Smooth muscle cell (in vitro differentiated cells): ENCODE measurements around the gene B4GALNT4. TPM values are rescaled to one million over a fixed set of nuclear protein-coding genes. Genes with fewer than 3 reads are reported as not detected.

Experiments used
- DNase-seq: peaks from one replicate; lab custom pipeline; 2025; ENCODE audit not compliant: unreplicated experiment; lab: John Stamatoyannopoulos, UW
- H2AFZ ChIP-seq: fragments of 200-600 bp; sonication (generic); 2 replicates; pipeline ENCODE4 v1.6.0; 2016; ENCODE audit warnings: antibody characterized with exemption, low read depth, mild to moderate bottlenecking
- H3F3A ChIP-seq: fragments of 200-600 bp; sonication (generic); 2 replicates; pipeline ENCODE4 v1.6.0; 2017; ENCODE audit warnings: antibody characterized with exemption, low read depth
- H3K27ac ChIP-seq: fragments of 200-600 bp; sonication (generic); 2 replicates; pipeline ENCODE4 v1.5.1; 2016; ENCODE audit warnings: low read depth, mild to moderate bottlenecking
- H3K27me3 ChIP-seq: fragments of 200-600 bp; sonication (generic); 2 replicates; pipeline ENCODE4 v1.6.1; 2016; ENCODE audit warnings: low read depth, mild to moderate bottlenecking
- H3K36me3 ChIP-seq: fragments of 200-600 bp; sonication (generic); 2 replicates; pipeline ENCODE4 v1.5.1; 2016; ENCODE audit warnings: low read depth
- H3K4me1 ChIP-seq: fragments of 200-600 bp; sonication (generic); 2 replicates; pipeline ENCODE4 v1.5.1; 2016; ENCODE audit warnings: low read depth
- H3K4me2 ChIP-seq: fragments of 200-600 bp; sonication (generic); 2 replicates; pipeline ENCODE4 v1.6.0; 2016; ENCODE audit warnings: mild to moderate bottlenecking
- H3K4me3 ChIP-seq: fragments of 200-600 bp; sonication (generic); 2 replicates; pipeline ENCODE4 v1.5.1; 2016; ENCODE audit warnings: mild to moderate bottlenecking
- H3K79me2 ChIP-seq: fragments of 200-600 bp; sonication (generic); 2 replicates; pipeline ENCODE4 v1.6.0; 2016; ENCODE audit warnings: low read depth, mild to moderate bottlenecking
- H3K9ac ChIP-seq: fragments of 200-600 bp; sonication (generic); 2 replicates; pipeline ENCODE4 v1.6.0; 2016; ENCODE audit warnings: low read depth
- H3K9me3 ChIP-seq: fragments of 200-600 bp; sonication (generic); replicated peaks from 2 replicates; pipeline ENCODE4 v1.5.1; 2016; ENCODE audit warnings: low read depth
- H4K20me1 ChIP-seq: fragments of 200-600 bp; sonication (generic); 2 replicates; pipeline ENCODE4 v1.6.0; 2016; ENCODE audit warnings: low read depth
- WGBS: methylation state at CpG from one replicate; pipeline ENCODE4 v1.1.7; 2016; ENCODE audit warnings: low lambda C conversion rate; 5-methylcytosine and 5-hydroxymethylcytosine counted together
- polyA plus RNA-seq: library from polyadenylated mRNA; unstranded; fragments of >200 nt; fragmentation: Nextera tagmentation; extraction: Ambion mirVana; gene quantifications from 2 replicates; pipeline ENCODE4 v1.2.1, GENCODE V29; 2016
- total RNA-seq: library from RNA; depleted of rRNA; stranded (reverse); fragments of >200 nt; gene quantifications from 2 replicates; pipeline ENCODE4 v1.2.3, GENCODE V29; 2014
- TF ChIP-seq, protein P1 (sequence below): fragments of 200-600 bp; sonication (generic); IDR thresholded peaks from 2 replicates; pipeline ENCODE4 v1.5.1; 2017; ENCODE audit warnings: borderline replicate concordance, mild to moderate bottlenecking, antibody characterized with exemption; ENCODE audit not compliant: insufficient read depth, poor library complexity, severe bottlenecking

B4GALNT4 gene
- total and polyA plus RNA-seq, 2 experiments from 2014 or later, result 21.9 to 45.8 TPM

DNA sequence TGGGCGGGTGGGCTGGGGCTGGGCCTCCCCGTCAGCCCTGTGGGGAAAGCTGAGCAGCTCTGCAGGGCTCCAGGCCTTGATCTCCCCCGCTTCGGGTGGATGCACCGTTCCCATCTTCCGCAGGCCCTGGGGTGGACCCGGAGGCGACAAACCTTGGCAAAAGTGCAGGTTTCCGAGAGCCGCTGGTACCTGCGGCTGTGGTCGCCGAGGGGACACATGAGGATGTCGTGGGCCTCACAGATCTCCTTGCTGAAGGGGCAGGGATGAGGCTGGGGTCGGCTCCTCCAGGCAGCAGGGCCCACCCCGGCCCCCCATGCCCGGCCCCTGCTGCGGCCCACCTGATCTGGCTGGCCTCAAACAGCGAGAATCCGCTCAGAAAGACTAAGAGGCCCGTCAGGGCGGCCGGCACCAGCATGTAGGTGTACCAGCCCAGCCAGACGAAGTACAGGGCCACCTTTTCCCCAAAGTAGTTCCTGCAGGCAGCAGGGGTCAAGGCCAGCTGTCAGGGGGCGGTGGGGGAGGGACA lies 60.7 kb downstream of the B4GALNT4 start:
- no peak overlapping the region for H3K9ac ChIP-seq
- H3K4me3 ChIP-seq, result no peak overlapping the region
- H3K4me2 ChIP-seq, result no peak overlapping the region
- no peak overlapping the region for H3K27ac ChIP-seq
- H4K20me1 ChIP-seq, result no peaks in the 10 kb centered on the region
- no peaks in the 10 kb centered on the region for H3K79me2 ChIP-seq
- no peaks in the 10 kb centered on the region for H3F3A ChIP-seq
- H3K27me3 ChIP-seq, result no peaks in the 10 kb centered on the region
- DNase-seq, result no peak
- 89% methylated on average over 12 of the region's 25 CpGs for WGBS
- no peaks in the 10 kb centered on the region for H3K9me3 ChIP-seq
- no peak overlapping the region for H2AFZ ChIP-seq
- TF ChIP-seq, protein P1, sequence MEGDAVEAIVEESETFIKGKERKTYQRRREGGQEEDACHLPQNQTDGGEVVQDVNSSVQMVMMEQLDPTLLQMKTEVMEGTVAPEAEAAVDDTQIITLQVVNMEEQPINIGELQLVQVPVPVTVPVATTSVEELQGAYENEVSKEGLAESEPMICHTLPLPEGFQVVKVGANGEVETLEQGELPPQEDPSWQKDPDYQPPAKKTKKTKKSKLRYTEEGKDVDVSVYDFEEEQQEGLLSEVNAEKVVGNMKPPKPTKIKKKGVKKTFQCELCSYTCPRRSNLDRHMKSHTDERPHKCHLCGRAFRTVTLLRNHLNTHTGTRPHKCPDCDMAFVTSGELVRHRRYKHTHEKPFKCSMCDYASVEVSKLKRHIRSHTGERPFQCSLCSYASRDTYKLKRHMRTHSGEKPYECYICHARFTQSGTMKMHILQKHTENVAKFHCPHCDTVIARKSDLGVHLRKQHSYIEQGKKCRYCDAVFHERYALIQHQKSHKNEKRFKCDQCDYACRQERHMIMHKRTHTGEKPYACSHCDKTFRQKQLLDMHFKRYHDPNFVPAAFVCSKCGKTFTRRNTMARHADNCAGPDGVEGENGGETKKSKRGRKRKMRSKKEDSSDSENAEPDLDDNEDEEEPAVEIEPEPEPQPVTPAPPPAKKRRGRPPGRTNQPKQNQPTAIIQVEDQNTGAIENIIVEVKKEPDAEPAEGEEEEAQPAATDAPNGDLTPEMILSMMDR, result no peak
- H3K4me1 ChIP-seq, result no peaks in the 10 kb centered on the region
- H3K36me3 ChIP-seq, result no peaks in the 10 kb centered on the region

Other genes starting within 250 kb of the B4GALNT4 start
- not detected in 2 replicates for gene SCGB1C1, start 176.4 kb upstream of the B4GALNT4 start, total RNA-seq
- not detected in 2 replicates for gene SCGB1C1, start 176.4 kb upstream of the B4GALNT4 start, polyA plus RNA-seq
- 31.3 and 40.5 TPM in 2 replicates for gene BET1L, start 162.1 kb upstream of the B4GALNT4 start, total RNA-seq
- gene BET1L, start 162.1 kb upstream of the B4GALNT4 start, polyA plus RNA-seq, result 92.5 and 97.4 TPM in 2 replicates
- 71.2 and 118 TPM in 2 replicates for gene RIC8A, start 161.8 kb upstream of the B4GALNT4 start, total RNA-seq
- 120 and 121 TPM in 2 replicates for gene RIC8A, start 161.8 kb upstream of the B4GALNT4 start, polyA plus RNA-seq
- gene SIRT3, start 133.2 kb upstream of the B4GALNT4 start, total RNA-seq, result 10.8 and 13.0 TPM in 2 replicates
- gene SIRT3, start 133.2 kb upstream of the B4GALNT4 start, polyA plus RNA-seq, result 19.8 and 22.6 TPM in 2 replicates
- gene PSMD13, start 132.5 kb upstream of the B4GALNT4 start, total RNA-seq, result 77.4 and 79.2 TPM in 2 replicates
- gene PSMD13, start 132.5 kb upstream of the B4GALNT4 start, polyA plus RNA-seq, result 173 and 200 TPM in 2 replicates
- gene NLRP6, start 91.1 kb upstream of the B4GALNT4 start, total RNA-seq, result not detected in 2 replicates
- not detected in 2 replicates for gene NLRP6, start 91.1 kb upstream of the B4GALNT4 start, polyA plus RNA-seq
- gene PGGHG, start 80.4 kb upstream of the B4GALNT4 start, total RNA-seq, result 8.6 and 18.2 TPM in 2 replicates
- gene PGGHG, start 80.4 kb upstream of the B4GALNT4 start, polyA plus RNA-seq, result 16.6 and 24.3 TPM in 2 replicates
- not detected in 2 replicates for gene IFITM5, start 70.0 kb upstream of the B4GALNT4 start, total RNA-seq
- not detected in 2 replicates for gene IFITM5, start 70.0 kb upstream of the B4GALNT4 start, polyA plus RNA-seq
- 210 and 211 TPM in 2 replicates for gene IFITM2, start 61.7 kb upstream of the B4GALNT4 start, total RNA-seq
- gene IFITM2, start 61.7 kb upstream of the B4GALNT4 start, polyA plus RNA-seq, result 1,227 and 1,486 TPM in 2 replicates
- gene IFITM1, start 55.5 kb upstream of the B4GALNT4 start, total RNA-seq, result 355 TPM in 2 replicates
- 599 and 726 TPM in 2 replicates for gene IFITM1, start 55.5 kb upstream of the B4GALNT4 start, polyA plus RNA-seq
- gene IFITM3, start 48.6 kb upstream of the B4GALNT4 start, total RNA-seq, result 392 and 393 TPM in 2 replicates
- 3,295 and 4,132 TPM in 2 replicates for gene IFITM3, start 48.6 kb upstream of the B4GALNT4 start, polyA plus RNA-seq
- 32.0 and 61.2 TPM in 2 replicates for gene PKP3, start 24.7 kb downstream of the B4GALNT4 start, total RNA-seq
- 24.6 and 69.9 TPM in 2 replicates for gene PKP3, start 24.7 kb downstream of the B4GALNT4 start, polyA plus RNA-seq
- 15.3 and 18.3 TPM in 2 replicates for gene SIGIRR, start 45.5 kb downstream of the B4GALNT4 start, total RNA-seq
- gene SIGIRR, start 45.5 kb downstream of the B4GALNT4 start, polyA plus RNA-seq, result 26.3 and 29.4 TPM in 2 replicates
- gene ANO9, start 72.5 kb downstream of the B4GALNT4 start, total RNA-seq, result 0.67 and 1.4 TPM in 2 replicates
- 1.5 and 7.1 TPM in 2 replicates for gene ANO9, start 72.5 kb downstream of the B4GALNT4 start, polyA plus RNA-seq
- gene PTDSS2, start 80.8 kb downstream of the B4GALNT4 start, total RNA-seq, result 15.2 and 20.7 TPM in 2 replicates
- 25.2 and 33.5 TPM in 2 replicates for gene PTDSS2, start 80.8 kb downstream of the B4GALNT4 start, polyA plus RNA-seq
- gene RNH1, start 137.7 kb downstream of the B4GALNT4 start, total RNA-seq, result 91.3 and 106 TPM in 2 replicates
- gene RNH1, start 137.7 kb downstream of the B4GALNT4 start, polyA plus RNA-seq, result 242 and 243 TPM in 2 replicates
- gene HRAS, start 166.1 kb downstream of the B4GALNT4 start, total RNA-seq, result 19.2 and 39.9 TPM in 2 replicates
- gene HRAS, start 166.1 kb downstream of the B4GALNT4 start, polyA plus RNA-seq, result 59.1 and 82.5 TPM in 2 replicates
- 0.31 and 1.5 TPM in 2 replicates for gene LRRC56, start 168.0 kb downstream of the B4GALNT4 start, total RNA-seq
- 1.5 TPM in 2 replicates for gene LRRC56, start 168.0 kb downstream of the B4GALNT4 start, polyA plus RNA-seq
- 3.2 TPM in 1 of 2 replicates, not detected in the other for gene LMNTD2, start 191.2 kb downstream of the B4GALNT4 start, total RNA-seq
- 3.6 and 9.3 TPM in 2 replicates for gene LMNTD2, start 191.2 kb downstream of the B4GALNT4 start, polyA plus RNA-seq
- 18.6 and 21.7 TPM in 2 replicates for gene RASSF7, start 191.5 kb downstream of the B4GALNT4 start, total RNA-seq
- 20.4 and 38.6 TPM in 2 replicates for gene RASSF7, start 191.5 kb downstream of the B4GALNT4 start, polyA plus RNA-seq
- gene PHRF1, start 207.0 kb downstream of the B4GALNT4 start, total RNA-seq, result 11.6 and 13.7 TPM in 2 replicates
- 20.2 and 20.9 TPM in 2 replicates for gene PHRF1, start 207.0 kb downstream of the B4GALNT4 start, polyA plus RNA-seq
- gene IRF7, start 246.5 kb downstream of the B4GALNT4 start, total RNA-seq, result 7.1 and 11.1 TPM in 2 replicates
- gene IRF7, start 246.5 kb downstream of the B4GALNT4 start, polyA plus RNA-seq, result 12.7 and 14.3 TPM in 2 replicates